ENCODE measurements around the gene PRSS2.

Gene PRSS2

GRCh38 chr7:142805350-142806021 lies 34.7 kb downstream of the PRSS2 start:
- DNase-seq = no peak

GRCh38 chr7:142806022-142806356 lies 35.2 kb downstream of the PRSS2 start:
- no peak for DNase-seq

GRCh38 chr7:142806957-142807356 lies 36.2 kb downstream of the PRSS2 start:
- DNase-seq = no peak

- DNase-seq = no peak
These were observed 37.2 kb downstream of the PRSS2 start for GRCh38 chr7:142807855-142808460.

GRCh38 chr7:142808461-142808801 lies 37.7 kb downstream of the PRSS2 start:
- no peak for DNase-seq

- DNase-seq = no peak
These were observed 38.2 kb downstream of the PRSS2 start for GRCh38 chr7:142808802-142809583.

GRCh38 chr7:142809671-142810070 lies 38.9 kb downstream of the PRSS2 start:
- DNase-seq = no peak

- DNase-seq = peak; percentile 24
These were observed 40.5 kb downstream of the PRSS2 start for GRCh38 chr7:142811154-142811737.

GRCh38 chr7:142812437-142813215 lies 41.9 kb downstream of the PRSS2 start:
- no peak for DNase-seq

GRCh38 chr7:142813226-142813625 lies 42.5 kb downstream of the PRSS2 start:
- DNase-seq = no peak

- DNase-seq = no peak
These were observed 42.9 kb downstream of the PRSS2 start for GRCh38 chr7:142813699-142814098.

- no peak for DNase-seq
These were observed 43.7 kb downstream of the PRSS2 start for GRCh38 chr7:142814451-142814850.

- DNase-seq = no peak
These were observed 44.4 kb downstream of the PRSS2 start for GRCh38 chr7:142815134-142815533.

- no peak for DNase-seq
These were observed 46.7 kb downstream of the PRSS2 start for GRCh38 chr7:142817506-142817905.

- DNase-seq = no peak
These were observed 48.8 kb downstream of the PRSS2 start for GRCh38 chr7:142819530-142819929.

- no peak for DNase-seq
These were observed 51.9 kb downstream of the PRSS2 start for GRCh38 chr7:142822714-142823113.

All from kidney glomerular epithelial cell (primary cell).